ENCODE data around the gene PRKCA. TPM values are rescaled to one million over a fixed set of nuclear protein-coding genes. Genes with fewer than 3 reads are reported as not detected.

PRKCA gene
- total RNA-seq, 2 experiments from 2014 or later, result 84.4 to 87.9 TPM

DNA sequence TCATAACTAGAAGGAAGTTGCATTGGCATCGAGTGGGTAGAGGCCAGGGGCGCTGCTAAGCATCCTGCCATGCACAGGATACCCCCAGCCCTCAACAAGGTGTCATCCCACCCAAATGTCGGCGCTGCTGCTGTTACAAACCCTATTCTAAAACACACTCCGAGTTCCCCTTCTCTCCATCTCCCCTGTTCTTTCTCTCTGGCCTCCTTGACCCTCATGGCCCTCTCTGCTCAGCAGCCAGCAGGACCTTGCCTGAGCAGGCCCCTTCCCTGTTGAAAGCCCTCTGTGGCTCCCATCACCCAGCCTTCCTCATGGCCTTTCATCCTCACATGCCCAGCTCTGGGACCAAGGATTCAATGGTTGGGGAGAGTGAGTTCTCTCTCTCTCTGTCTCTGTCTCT is 510.2 kb downstream of the PRKCA start:
- peaks cover 7% of the 10 kb centered on the region for H3K36me3 Mint-ChIP-seq (ENCODE audit: low read depth)
- peaks cover under 1% of the 10 kb centered on the region for H3K9me3 Mint-ChIP-seq
- ChIA-PET POLR2A (interaction anchor here (1.5 kb wide), 1 partner anchor 12 kb away, joined by 4 read pairs; no protein-coding TSS in a partner anchor), CTCF (no interaction called here)
- H3K4me3 Mint-ChIP-seq, result no peak overlapping the region
- TF ChIP-seq, protein P1, sequence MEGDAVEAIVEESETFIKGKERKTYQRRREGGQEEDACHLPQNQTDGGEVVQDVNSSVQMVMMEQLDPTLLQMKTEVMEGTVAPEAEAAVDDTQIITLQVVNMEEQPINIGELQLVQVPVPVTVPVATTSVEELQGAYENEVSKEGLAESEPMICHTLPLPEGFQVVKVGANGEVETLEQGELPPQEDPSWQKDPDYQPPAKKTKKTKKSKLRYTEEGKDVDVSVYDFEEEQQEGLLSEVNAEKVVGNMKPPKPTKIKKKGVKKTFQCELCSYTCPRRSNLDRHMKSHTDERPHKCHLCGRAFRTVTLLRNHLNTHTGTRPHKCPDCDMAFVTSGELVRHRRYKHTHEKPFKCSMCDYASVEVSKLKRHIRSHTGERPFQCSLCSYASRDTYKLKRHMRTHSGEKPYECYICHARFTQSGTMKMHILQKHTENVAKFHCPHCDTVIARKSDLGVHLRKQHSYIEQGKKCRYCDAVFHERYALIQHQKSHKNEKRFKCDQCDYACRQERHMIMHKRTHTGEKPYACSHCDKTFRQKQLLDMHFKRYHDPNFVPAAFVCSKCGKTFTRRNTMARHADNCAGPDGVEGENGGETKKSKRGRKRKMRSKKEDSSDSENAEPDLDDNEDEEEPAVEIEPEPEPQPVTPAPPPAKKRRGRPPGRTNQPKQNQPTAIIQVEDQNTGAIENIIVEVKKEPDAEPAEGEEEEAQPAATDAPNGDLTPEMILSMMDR (IDR thresholded peaks at IDR 0.05), result no peak
- H3K27me3 Mint-ChIP-seq, result peaks cover under 1% of the 10 kb centered on the region
- H3K4me1 Mint-ChIP-seq (ENCODE audit: low read depth), result peaks cover 7% of the 10 kb centered on the region
- ATAC-seq (no peak), DNase-seq (no peak)
- intact Hi-C loops (cut with micrococcal nuclease), result no loop called here
- no peak overlapping the region for H3K27ac Mint-ChIP-seq

DNA sequence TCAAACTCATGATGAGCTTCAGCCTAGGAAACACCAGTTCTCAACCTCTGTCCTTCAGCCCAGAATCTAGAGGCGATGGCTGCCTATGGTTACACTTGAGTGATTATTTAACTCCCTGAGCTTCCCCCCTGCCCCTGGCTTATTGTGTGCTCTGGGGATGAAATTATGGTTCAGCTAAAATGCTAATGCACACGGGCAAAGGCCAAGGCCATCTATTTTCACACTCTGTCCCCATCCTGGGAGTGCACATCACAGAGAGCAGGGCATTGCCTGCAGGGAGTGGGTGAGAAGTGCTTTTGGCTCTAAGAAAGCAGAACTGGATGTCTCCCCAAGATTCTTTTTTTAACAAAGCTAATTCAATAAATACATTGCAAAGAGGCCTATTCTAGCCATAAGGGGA is 510.9 kb downstream of the PRKCA start:
- no peak for DNase-seq
- CTCF ChIA-PET, result interaction anchor here (0.9 kb wide), 1 partner anchor 85 kb away, joined by 3 read pairs; no protein-coding TSS in a partner anchor
- POLR2A ChIA-PET, result interaction anchor here (1.5 kb wide), 1 partner anchor 11 kb away, joined by 4 read pairs; no protein-coding TSS in a partner anchor

DNA sequence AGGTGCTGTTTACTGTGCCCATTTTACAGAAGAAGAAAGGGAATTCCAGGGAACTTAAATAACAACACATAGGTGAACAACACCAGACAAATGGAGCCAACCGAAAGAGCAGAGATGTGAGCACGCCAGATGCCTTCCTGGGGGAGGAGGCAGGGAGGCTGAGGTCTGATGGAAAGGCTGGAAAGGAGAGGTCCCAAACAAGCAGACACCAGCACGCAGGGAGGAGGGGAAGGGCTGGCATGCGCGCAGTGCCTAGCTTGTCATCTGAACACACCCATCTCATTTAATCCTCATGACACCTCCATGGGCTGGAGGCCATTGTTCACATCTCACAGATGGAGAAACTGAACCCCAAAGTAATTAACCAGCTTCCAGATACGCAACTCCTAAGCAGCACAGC is 511.6 kb downstream of the PRKCA start:
- CTCF ChIA-PET, result interaction anchor here (0.9 kb wide), 1 partner anchor 86 kb away, joined by 3 read pairs; no protein-coding TSS in a partner anchor
- intact Hi-C loops (cut with micrococcal nuclease), result no loop called here
- ATAC-seq, result no peak

More for the DNA sequence above, 510.9 kb downstream of the PRKCA start:
- TF ChIP-seq, protein P1 (IDR thresholded peaks at IDR 0.05), result no peak
- Mint-ChIP-seq H3K27me3 (peaks cover 3% of the 10 kb centered on the region), H3K4me3 (no peak overlapping the region), H3K27ac (no peak overlapping the region), H3K9me3 (peaks cover 6% of the 10 kb centered on the region), H3K4me1 (ENCODE audit: low read depth) (peaks cover 1% of the 10 kb centered on the region), H3K36me3 (ENCODE audit: low read depth) (peaks cover 3% of the 10 kb centered on the region)
- intact Hi-C loops (cut with micrococcal nuclease), result no loop called here
- ATAC-seq, result no peak

DNA sequence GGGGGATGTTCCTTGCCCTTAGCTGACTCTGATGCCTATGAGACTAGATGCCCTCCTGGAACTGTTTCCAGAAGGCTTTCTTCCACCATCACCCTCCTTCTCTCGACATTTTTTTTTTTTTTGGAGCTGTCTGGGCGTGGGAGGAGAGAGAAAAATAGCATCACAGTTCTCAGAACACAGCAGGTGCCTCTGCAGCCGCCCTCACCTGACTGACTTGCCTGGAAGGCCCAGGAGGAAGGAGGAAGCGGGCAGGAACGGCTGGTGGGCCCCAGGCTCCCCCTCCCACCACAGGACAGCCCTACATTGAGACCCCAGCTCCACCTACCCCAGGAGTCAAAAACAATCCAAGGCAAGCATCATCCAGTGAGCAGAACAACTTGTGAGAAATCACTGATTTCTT is 512.2 kb downstream of the PRKCA start:
- H3K36me3 Mint-ChIP-seq (ENCODE audit: low read depth), result peaks cover 1% of the 10 kb centered on the region
- peaks cover 4% of the 10 kb centered on the region for H3K27me3 Mint-ChIP-seq
- no peaks in the 10 kb centered on the region for H3K4me1 Mint-ChIP-seq (ENCODE audit: low read depth)
- ChIA-PET POLR2A (no interaction called here), CTCF (no interaction called here)
- H3K4me3 Mint-ChIP-seq, result no peak overlapping the region
- DNase-seq, result no peak
- no peak overlapping the region for H3K27ac Mint-ChIP-seq
- intact Hi-C loops (cut with micrococcal nuclease), result no loop called here
- H3K9me3 Mint-ChIP-seq, result peaks cover 6% of the 10 kb centered on the region
- no peak for ATAC-seq
- TF ChIP-seq, protein P1 (IDR thresholded peaks at IDR 0.05), result no peak

More for the DNA sequence above, 511.6 kb downstream of the PRKCA start:
- Mint-ChIP-seq H3K27ac (no peak overlapping the region), H3K4me1 (ENCODE audit: low read depth) (no peaks in the 10 kb centered on the region), H3K4me3 (no peak overlapping the region), H3K27me3 (peaks cover 3% of the 10 kb centered on the region), H3K9me3 (peaks cover 6% of the 10 kb centered on the region), H3K36me3 (ENCODE audit: low read depth) (peaks cover 1% of the 10 kb centered on the region)
- DNase-seq, result no peak
- POLR2A ChIA-PET, result no interaction called here
- TF ChIP-seq, protein P1 (IDR thresholded peaks at IDR 0.05), result no peak

DNA sequence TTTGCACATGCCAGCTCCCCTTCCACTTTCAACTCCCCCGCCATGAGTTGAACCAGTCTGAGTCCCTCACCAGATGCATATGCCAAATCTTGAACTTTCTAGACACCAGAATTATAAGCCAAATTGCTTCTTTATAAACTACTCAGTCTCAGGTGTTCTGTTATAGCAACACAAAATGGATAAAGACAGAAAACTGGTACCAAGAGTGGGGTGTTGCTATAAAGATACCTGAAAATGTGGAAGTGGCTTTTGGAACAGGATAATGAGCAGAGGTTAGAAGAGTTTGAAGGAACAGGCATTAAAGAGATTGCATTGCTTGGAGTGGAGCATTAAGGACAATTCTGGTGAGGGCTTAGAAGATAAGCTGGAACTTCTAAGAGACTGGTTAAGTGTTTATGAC is 515.3 kb downstream of the PRKCA start:
- intact Hi-C loops (cut with micrococcal nuclease), result no loop called here
- TF ChIP-seq, protein P1 (IDR thresholded peaks at IDR 0.05), result no peak
- CTCF ChIA-PET, result no interaction called here
- Mint-ChIP-seq H3K36me3 (ENCODE audit: low read depth) (no peaks in the 10 kb centered on the region), H3K9me3 (peaks cover 6% of the 10 kb centered on the region), H3K4me1 (ENCODE audit: low read depth) (no peaks in the 10 kb centered on the region), H3K27me3 (peaks cover 9% of the 10 kb centered on the region), H3K4me3 (no peak overlapping the region), H3K27ac (no peak overlapping the region)
- no peak for DNase-seq
- ATAC-seq, result no peak
- POLR2A ChIA-PET, result interaction anchor here (0.5 kb wide), 1 partner anchor 1417 kb away, joined by 4 read pairs; no protein-coding TSS in a partner anchor
